K562 (cell line): Measurements from ENCODE around the gene IFFO2. TPM values are rescaled to one million over a fixed set of nuclear protein-coding genes. Genes with fewer than 3 reads are reported as not detected.

Experiments
- CHD2 ChIP-seq: IDR thresholded peaks from 2 replicates; pipeline ENCODE4 v1.6.1; 2011; ENCODE audit warnings: low read depth, low read length
- ELF2 ChIP-seq: fragments of 250-450 bp; sonication (Bioruptor Pico); IDR thresholded peaks from 2 replicates; pipeline ENCODE4 v1.5.0; 2021; ENCODE audit warnings: mild to moderate bottlenecking
- ESRRA ChIP-seq: fragments of 450-650 bp; IDR thresholded peaks from 2 replicates; pipeline ENCODE4 v1.6.1; 2014; ENCODE audit warnings: low read depth, mild to moderate bottlenecking, moderate library complexity, borderline replicate concordance
- ETS2 ChIP-seq: IDR thresholded peaks from 2 replicates; pipeline ENCODE4 v1.6.1; 2016; ENCODE audit warnings: borderline replicate concordance, missing genetic modification characterization, mild to moderate bottlenecking, moderate library complexity, missing compliant biosample characterization; ENCODE audit not compliant: poor library complexity, severe bottlenecking
- FOXP1 ChIP-seq: sonication (generic); formaldehyde crosslinking; IDR thresholded peaks from 2 replicates; pipeline ENCODE4 v1.8.0; 2022; ENCODE audit warnings: mild to moderate bottlenecking, missing genetic modification reagents
- GABPB1 ChIP-seq: sonication (generic); formaldehyde crosslinking; IDR thresholded peaks from 2 replicates; pipeline ENCODE4 v1.8.0; 2022; ENCODE audit warnings: mild to moderate bottlenecking, missing genetic modification reagents
- HCFC1 ChIP-seq: IDR thresholded peaks from 2 replicates; pipeline ENCODE4 v1.6.1; 2012; ENCODE audit warnings: low read depth, low read length, improper control_type of control experiment
- SMAD3 ChIP-seq: fragments of 450-650 bp; formaldehyde crosslinking; conservative IDR thresholded peaks from 2 replicates; pipeline ENCODE4 v1.4.0; 2020; ENCODE audit warnings: mild to moderate bottlenecking
- TEAD2 ChIP-seq: fragments of 450-650 bp; IDR thresholded peaks from 2 replicates; pipeline ENCODE4 v1.6.1; 2016; ENCODE audit warnings: missing genetic modification characterization, control low read depth, missing compliant biosample characterization
- ZNF212 ChIP-seq: fragments of 450-650 bp; formaldehyde crosslinking; IDR thresholded peaks from 2 replicates; pipeline ENCODE4 v1.4.0; 2020; ENCODE audit warnings: mild to moderate bottlenecking
- ZNF655 ChIP-seq: fragments of 250-450 bp; sonication (Bioruptor Pico); IDR thresholded peaks from 2 replicates; pipeline ENCODE4 v1.5.0; 2021
- polyA plus RNA-seq, 8 experiments: library from polyadenylated mRNA; depleted of rRNA in 4 of 8; stranded (reverse) in 5 of 8; unstranded in 3 of 8; fragments of >200 nt; fragmentation: Nextera tagmentation in 2 of 8; fragmentation: Illumina TruSeq in 1 of 8; extraction: Ambion mirVana in 2 of 8; extraction: Trizol in 1 of 8; gene quantifications; 2 replicates each; pipeline versions ENCODE4 v1.2.1 to v1.2.3, GENCODE V29; 2011 to 2014; ENCODE audit warnings: inconsistent platforms in 1 of 8, missing spikeins in 1 of 8
- total RNA-seq, 7 experiments: library from RNA; depleted of rRNA in 6 of 7; stranded (reverse); fragments of >200 nt in 6 of 7; fragmentation: Illumina TruSeq in 2 of 7; extraction: Trizol in 2 of 7; gene quantifications; 2 replicates each; pipeline versions ENCODE4 v1.2.1 to v1.2.3, GENCODE V29; 2011 to 2021; ENCODE audit warnings: low replicate concordance in 1 of 7
- TF ChIP-seq, protein P1 (sequence below): fragments of 450-650 bp; IDR thresholded peaks from 2 replicates; pipeline ENCODE4 v1.6.1; 2016; ENCODE audit warnings: low read depth
- TF ChIP-seq, protein P2 (sequence below): fragments of 250-450 bp; sonication (Bioruptor Pico); IDR thresholded peaks from 2 replicates; pipeline ENCODE4 v1.8.0; 2022; ENCODE audit warnings: moderate library complexity, mild to moderate bottlenecking, inconsistent platforms
- TF ChIP-seq, protein P3 (sequence below), 2 experiments: IDR thresholded peaks; 2 replicates each; pipeline ENCODE4 v1.6.1; 2012; ENCODE audit warnings: improper control_type of control experiment in 2 of 2, low read depth in 2 of 2, low read length in 2 of 2, borderline replicate concordance in 1 of 2

The IFFO2 gene
- total and polyA plus RNA-seq, 9 of the 15 experiments (the other 6 are each of a cell fraction or from before 2014, with no cell fraction given), result 0.15 to 1.0 (median 0.44) TPM; not detected in 2

DNA sequence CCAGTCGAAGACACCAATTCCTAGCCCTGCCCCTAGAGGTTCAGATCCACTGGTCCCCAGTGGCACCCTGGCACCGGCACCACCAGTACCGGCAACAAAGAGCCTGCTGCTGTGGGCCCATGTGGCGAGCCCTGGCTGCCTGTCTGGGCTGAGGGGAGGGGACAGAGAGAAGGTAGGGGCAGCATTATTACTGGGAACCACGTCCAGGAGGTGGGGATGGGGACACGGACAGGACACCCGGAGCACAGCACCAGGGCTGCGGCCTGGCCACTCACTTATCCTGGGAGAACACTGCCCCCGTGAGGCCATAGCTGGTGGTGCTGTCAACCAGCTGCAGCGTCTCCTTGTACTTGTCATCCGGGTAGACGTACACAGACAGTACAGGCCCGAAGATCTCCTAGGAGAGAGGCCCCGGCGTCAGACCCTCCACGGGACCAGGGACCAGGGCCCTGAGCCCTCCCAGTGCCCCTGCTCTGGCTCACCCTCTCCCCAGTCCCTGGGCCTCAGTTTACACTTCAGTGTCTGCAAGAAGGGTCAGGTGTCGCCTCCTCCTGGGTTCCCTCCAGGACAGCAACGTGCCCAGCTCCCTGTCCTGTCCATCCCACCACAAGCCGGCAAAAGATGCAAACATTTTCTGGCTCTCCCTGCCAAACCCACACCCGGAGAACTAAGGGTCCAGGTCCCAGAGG lies 81.2 kb downstream of the IFFO2 start (continued):
- TF ChIP-seq FOXP1 (0 out of 2 replicates have a peak, but pooled peaks have one; percentile 19), GABPB1 (CRISPR knock-in tag) (peak; percentile 45; the same call in 1 of the 2 replicates), ZNF212 (CRISPR knock-in tag) (no peak), ETS2 (tag) (no peak), ELF2 (no peak), CHD2 (0 out of 2 replicates have a peak, but pooled peaks have one; percentile 20), TEAD2 (tag) (no peak), ZNF655 (CRISPR knock-in tag) (no peak), ESRRA (peak; percentile 34; the same call in 1 of the 2 replicates), SMAD3 (no peak), HCFC1 (peak; percentile 53)
- TF ChIP-seq, protein P1, sequence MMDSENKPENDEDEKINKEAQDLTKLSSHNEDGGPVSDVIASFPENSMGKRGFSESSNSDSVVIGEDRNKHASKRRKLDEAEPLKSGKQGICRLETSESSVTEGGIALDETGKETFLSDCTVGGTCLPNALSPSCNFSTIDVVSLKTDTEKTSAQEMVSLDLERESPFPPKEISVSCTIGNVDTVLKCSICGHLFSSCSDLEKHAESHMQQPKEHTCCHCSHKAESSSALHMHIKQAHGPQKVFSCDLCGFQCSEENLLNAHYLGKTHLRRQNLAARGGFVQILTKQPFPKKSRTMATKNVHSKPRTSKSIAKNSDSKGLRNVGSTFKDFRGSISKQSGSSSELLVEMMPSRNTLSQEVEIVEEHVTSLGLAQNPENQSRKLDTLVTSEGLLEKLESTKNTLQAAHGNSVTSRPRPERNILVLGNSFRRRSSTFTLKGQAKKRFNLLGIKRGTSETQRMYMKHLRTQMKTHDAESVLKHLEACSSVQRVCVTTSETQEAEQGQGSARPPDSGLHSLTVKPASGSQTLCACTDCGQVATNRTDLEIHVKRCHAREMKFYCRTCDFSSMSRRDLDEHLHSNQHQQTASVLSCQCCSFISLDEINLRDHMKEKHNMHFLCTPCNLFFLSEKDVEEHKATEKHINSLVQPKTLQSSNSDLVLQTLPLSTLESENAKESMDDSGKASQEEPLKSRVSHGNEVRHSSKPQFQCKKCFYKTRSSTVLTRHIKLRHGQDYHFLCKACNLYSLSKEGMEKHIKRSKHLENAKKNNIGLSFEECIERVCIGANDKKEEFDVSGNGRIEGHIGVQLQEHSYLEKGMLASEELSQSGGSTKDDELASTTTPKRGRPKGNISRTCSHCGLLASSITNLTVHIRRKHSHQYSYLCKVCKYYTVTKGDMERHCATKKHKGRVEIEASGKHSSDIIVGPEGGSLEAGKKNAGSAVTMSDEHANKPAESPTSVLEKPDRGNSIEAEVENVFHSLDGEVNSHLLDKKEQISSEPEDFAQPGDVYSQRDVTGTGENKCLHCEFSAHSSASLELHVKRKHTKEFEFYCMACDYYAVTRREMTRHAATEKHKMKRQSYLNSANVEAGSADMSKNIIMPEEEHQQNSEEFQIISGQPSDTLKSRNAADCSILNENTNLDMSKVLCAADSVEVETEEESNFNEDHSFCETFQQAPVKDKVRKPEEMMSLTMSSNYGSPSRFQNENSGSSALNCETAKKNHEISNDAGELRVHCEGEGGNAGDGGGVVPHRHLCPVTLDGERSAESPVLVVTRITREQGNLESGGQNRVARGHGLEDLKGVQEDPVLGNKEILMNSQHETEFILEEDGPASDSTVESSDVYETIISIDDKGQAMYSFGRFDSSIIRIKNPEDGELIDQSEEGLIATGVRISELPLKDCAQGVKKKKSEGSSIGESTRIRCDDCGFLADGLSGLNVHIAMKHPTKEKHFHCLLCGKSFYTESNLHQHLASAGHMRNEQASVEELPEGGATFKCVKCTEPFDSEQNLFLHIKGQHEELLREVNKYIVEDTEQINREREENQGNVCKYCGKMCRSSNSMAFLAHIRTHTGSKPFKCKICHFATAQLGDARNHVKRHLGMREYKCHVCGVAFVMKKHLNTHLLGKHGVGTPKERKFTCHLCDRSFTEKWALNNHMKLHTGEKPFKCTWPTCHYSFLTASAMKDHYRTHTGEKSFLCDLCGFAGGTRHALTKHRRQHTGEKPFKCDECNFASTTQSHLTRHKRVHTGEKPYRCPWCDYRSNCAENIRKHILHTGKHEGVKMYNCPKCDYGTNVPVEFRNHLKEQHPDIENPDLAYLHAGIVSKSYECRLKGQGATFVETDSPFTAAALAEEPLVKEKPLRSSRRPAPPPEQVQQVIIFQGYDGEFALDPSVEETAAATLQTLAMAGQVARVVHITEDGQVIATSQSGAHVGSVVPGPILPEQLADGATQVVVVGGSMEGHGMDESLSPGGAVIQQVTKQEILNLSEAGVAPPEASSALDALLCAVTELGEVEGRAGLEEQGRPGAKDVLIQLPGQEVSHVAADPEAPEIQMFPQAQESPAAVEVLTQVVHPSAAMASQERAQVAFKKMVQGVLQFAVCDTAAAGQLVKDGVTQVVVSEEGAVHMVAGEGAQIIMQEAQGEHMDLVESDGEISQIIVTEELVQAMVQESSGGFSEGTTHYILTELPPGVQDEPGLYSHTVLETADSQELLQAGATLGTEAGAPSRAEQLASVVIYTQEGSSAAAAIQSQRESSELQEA, result no peak
- TF ChIP-seq, protein P2, sequence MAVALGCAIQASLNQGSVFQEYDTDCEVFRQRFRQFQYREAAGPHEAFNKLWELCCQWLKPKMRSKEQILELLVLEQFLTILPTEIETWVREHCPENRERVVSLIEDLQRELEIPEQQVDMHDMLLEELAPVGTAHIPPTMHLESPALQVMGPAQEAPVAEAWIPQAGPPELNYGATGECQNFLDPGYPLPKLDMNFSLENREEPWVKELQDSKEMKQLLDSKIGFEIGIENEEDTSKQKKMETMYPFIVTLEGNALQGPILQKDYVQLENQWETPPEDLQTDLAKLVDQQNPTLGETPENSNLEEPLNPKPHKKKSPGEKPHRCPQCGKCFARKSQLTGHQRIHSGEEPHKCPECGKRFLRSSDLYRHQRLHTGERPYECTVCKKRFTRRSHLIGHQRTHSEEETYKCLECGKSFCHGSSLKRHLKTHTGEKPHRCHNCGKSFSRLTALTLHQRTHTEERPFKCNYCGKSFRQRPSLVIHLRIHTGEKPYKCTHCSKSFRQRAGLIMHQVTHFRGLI (CRISPR knock-in tag), result no peak
- TF ChIP-seq, protein P3, sequence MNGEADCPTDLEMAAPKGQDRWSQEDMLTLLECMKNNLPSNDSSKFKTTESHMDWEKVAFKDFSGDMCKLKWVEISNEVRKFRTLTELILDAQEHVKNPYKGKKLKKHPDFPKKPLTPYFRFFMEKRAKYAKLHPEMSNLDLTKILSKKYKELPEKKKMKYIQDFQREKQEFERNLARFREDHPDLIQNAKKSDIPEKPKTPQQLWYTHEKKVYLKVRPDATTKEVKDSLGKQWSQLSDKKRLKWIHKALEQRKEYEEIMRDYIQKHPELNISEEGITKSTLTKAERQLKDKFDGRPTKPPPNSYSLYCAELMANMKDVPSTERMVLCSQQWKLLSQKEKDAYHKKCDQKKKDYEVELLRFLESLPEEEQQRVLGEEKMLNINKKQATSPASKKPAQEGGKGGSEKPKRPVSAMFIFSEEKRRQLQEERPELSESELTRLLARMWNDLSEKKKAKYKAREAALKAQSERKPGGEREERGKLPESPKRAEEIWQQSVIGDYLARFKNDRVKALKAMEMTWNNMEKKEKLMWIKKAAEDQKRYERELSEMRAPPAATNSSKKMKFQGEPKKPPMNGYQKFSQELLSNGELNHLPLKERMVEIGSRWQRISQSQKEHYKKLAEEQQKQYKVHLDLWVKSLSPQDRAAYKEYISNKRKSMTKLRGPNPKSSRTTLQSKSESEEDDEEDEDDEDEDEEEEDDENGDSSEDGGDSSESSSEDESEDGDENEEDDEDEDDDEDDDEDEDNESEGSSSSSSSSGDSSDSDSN (IDR thresholded peaks at IDR 0.05; ENCODE audit: borderline replicate concordance in 1 of 2, low read depth in 2 of 2, low read length in 2 of 2), result peak in 1 of 2 experiments; percentile 90; a peak in 1 of 4 replicates
